Testis (tissue), 3 donors: ENCODE results near the gene CNGB1. TPM values are rescaled to one million over a fixed set of nuclear protein-coding genes. Genes with fewer than 3 reads are reported as not detected.

Experiments used
- DNase-seq: peaks from one replicate; pipeline ENCODE4 v3.0.0-alpha.2; 2019
- H3K27ac ChIP-seq, 2 donors: fragments of 200-600 bp; sonication (generic); one replicate each; pipeline ENCODE4 v1.5.1; 2019
- H3K27me3 ChIP-seq: fragments of 200-600 bp; sonication (generic); one replicate; pipeline ENCODE4 v1.5.1; 2019
- H3K36me3 ChIP-seq: fragments of 200-600 bp; sonication (generic); one replicate; pipeline ENCODE4 v1.5.1; 2017; ENCODE audit warnings: low read depth; ENCODE audit errors: missing control alignments
- H3K4me1 ChIP-seq: fragments of 200-600 bp; sonication (generic); one replicate; pipeline ENCODE4 v1.5.1; 2019
- H3K4me3 ChIP-seq, 2 donors: fragments of 200-600 bp; sonication (generic); one replicate each; pipeline ENCODE4 v1.5.1; 2017 to 2019
- H3K9me3 ChIP-seq: fragments of 200-600 bp; sonication (generic); one replicate; pipeline ENCODE4 v1.5.1; 2017
- POLR2A ChIP-seq: fragments of 450-650 bp; IDR thresholded peaks from one replicate; pipeline ENCODE4 v1.6.1; 2017; ENCODE audit warnings: antibody characterized with exemption, mild to moderate bottlenecking, moderate library complexity
- WGBS, 2 donors: methylation state at CpG; one replicate each; pipeline ENCODE4 v1.1.5; 2018; 5-methylcytosine and 5-hydroxymethylcytosine counted together
- intact Hi-C: fragments of 100-400 bp; cut with DNase I; formaldehyde crosslinking; loops from one replicate; pipeline ENCODE4 v1.15.1; 2023; ENCODE audit warnings: low total_unique reads
- polyA plus RNA-seq: library from polyadenylated mRNA; stranded (reverse); fragments of 350-450 nt; fragmentation: Illumina TruSeq; extraction: RNeasy Lipid Tissue Mini Kit (QIAGEN cat#74804); gene quantifications from one replicate; pipeline ENCODE4 v1.2.3, GENCODE V29; 2014; ENCODE audit warnings: low read depth, low replicate concordance; ENCODE audit not compliant: insufficient read depth
- total RNA-seq, 2 donors: library from RNA; depleted of rRNA; stranded (reverse); fragments of >200 nt; gene quantifications; one replicate each; pipeline ENCODE4 v1.2.3, GENCODE V29; 2016
- TF ChIP-seq, protein P1 (sequence below), 3 experiments: fragments of 450-650 bp in 2 of 3; fragments of 200-600 bp in 1 of 3; sonication (generic) in 1 of 3; IDR thresholded peaks; one replicate each; pipeline ENCODE4 v1.5.1; 2016 to 2019; ENCODE audit warnings: antibody characterized with exemption in 3 of 3, mild to moderate bottlenecking in 2 of 3, moderate library complexity in 1 of 3

CNGB1 gene
- total and polyA plus RNA-seq, 3 donors from 2014 or later, result 0.76 to 1.2 (median 0.87) TPM

DNA sequence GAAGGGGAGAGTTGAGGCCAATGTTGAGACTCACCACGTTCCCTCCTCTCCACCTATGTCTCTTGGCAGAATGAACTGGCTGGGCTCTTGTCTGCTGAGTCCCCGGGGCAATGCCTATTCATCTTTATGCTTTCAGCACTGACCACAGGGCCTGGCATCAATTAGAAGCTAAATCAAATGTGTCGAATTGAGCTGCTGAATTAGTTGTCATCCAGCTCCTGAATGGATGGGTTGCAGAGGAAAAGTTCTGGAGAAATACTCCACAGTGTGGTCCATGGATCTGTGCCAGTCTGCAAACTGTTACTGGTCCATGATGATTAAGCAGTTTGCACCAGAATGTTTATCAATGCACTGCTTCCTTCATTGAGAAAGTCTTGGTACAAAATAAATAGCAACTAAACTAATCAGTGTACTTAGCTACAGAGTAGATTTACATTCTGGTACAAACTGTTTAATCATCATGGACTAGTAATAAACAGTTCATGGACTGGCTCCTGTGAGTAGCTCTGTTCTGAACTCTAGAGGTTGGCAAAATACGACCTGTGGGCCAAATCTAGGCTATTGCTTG, 4.6 kb downstream of the CNGB1 start:
- Histone ChIP-seq H3K4me1 (no peaks in the 10 kb centered on the region), H3K27ac (no peak overlapping the region), H3K36me3 (no peaks in the 10 kb centered on the region), H3K27me3 (no peaks in the 10 kb centered on the region), H3K4me3 (no peak overlapping the region), H3K9me3 (no peaks in the 10 kb centered on the region)
- DNase-seq, result no peak
- no peak for TF ChIP-seq POLR2A
- TF ChIP-seq, protein P1, sequence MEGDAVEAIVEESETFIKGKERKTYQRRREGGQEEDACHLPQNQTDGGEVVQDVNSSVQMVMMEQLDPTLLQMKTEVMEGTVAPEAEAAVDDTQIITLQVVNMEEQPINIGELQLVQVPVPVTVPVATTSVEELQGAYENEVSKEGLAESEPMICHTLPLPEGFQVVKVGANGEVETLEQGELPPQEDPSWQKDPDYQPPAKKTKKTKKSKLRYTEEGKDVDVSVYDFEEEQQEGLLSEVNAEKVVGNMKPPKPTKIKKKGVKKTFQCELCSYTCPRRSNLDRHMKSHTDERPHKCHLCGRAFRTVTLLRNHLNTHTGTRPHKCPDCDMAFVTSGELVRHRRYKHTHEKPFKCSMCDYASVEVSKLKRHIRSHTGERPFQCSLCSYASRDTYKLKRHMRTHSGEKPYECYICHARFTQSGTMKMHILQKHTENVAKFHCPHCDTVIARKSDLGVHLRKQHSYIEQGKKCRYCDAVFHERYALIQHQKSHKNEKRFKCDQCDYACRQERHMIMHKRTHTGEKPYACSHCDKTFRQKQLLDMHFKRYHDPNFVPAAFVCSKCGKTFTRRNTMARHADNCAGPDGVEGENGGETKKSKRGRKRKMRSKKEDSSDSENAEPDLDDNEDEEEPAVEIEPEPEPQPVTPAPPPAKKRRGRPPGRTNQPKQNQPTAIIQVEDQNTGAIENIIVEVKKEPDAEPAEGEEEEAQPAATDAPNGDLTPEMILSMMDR (IDR thresholded peaks at IDR 0.05), result no peak
- WGBS, 2 donors, result 41 to 66% methylated on average over 4 of the region's 4 CpGs
- intact Hi-C loops, result no loop called here

DNA sequence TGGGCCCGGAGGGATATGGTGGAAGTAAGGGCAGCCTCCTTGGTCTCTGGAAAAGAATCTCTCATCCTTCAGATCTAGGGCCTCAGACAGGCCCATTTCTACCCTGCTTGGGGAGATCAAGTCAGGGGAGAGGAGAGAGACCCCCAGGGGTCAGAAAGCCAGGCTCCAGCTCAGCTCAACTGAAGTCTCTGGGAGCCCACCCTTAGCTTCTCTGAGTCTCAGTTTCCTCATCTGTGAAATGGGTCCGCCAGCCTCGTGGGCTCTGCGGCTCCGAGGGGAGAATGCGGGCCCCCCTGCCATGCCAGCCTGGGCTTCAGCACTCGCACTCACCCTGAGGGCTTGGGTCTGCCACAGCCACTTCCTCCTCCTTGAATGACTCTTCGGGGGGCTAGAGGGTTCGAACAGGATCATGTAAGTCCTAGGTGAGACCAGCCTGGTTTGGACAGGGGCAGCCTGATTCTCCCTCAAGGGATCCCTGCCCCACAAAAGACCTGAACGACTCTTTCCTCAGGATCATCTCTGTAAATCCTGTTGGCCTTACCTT, 6.7 kb downstream of the CNGB1 start:
- no peaks in the 10 kb centered on the region for H3K4me1 ChIP-seq
- no peak overlapping the region for H3K27ac ChIP-seq
- TF ChIP-seq POLR2A, result no peak
- TF ChIP-seq, protein P1 (IDR thresholded peaks at IDR 0.05), result no peak
- no peaks in the 10 kb centered on the region for H3K36me3 ChIP-seq
- no peaks in the 10 kb centered on the region for H3K9me3 ChIP-seq
- no peak overlapping the region for H3K4me3 ChIP-seq
- no peaks in the 10 kb centered on the region for H3K27me3 ChIP-seq
- 86 to 95% methylated on average over 6 to 10 of the region's 10 CpGs for WGBS, 2 donors
- intact Hi-C loops, result no loop called here
- DNase-seq, result no peak

DNA sequence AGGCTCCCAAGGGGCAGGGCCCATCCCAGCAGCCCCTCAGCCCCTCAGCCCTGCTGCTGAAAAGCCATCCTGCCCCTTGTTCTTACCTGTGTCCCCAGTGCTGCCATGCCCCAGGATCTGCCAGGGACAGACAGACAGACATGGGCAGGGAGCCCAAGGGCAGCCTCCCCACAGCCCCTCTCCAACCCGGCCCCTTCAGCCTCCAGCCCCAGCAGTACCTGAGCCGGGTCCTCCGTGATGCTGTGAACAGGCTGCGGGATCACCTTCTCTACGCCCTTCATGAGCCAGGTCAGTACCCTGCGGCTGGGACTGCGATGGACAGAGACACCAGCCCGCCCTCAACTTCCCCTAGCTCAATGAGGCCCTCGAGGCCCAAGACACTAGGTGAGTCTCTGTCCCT, 8.2 kb downstream of the CNGB1 start:
- no peaks in the 10 kb centered on the region for H3K36me3 ChIP-seq

DNA sequence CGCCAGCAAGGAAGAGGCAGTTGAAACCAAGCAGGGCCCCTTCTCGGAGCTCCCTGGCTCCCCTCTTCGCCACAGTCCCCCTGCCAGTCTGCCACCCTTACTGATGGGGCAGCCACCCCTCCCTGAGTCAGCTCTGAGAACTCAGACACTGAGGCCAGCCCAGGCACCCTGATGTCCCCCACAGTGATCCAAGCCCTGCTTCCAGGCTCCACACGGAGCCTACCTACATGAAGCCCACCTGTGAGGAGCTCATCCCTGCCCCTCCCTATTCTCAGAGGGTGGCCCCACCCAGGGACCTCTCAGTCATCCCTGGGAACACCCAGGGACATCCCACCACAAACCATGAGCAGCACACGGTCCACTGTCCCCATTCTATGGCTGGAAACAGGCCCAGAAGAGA, 8.9 kb downstream of the CNGB1 start:
- Histone ChIP-seq H3K4me1 (no peaks in the 10 kb centered on the region), H3K9me3 (no peaks in the 10 kb centered on the region), H3K27me3 (no peaks in the 10 kb centered on the region), H3K27ac (no peak overlapping the region), H3K4me3 (no peak overlapping the region), H3K36me3 (no peaks in the 10 kb centered on the region)
- intact Hi-C loops, result no loop called here
- no peak for DNase-seq
- WGBS, 2 donors, result 68 to 75% methylated on average over 5 of the region's 5 CpGs
- no peak for TF ChIP-seq POLR2A
- TF ChIP-seq, protein P1 (IDR thresholded peaks at IDR 0.05), result no peak

More for the DNA sequence above, 8.2 kb downstream of the CNGB1 start:
- Histone ChIP-seq H3K4me3 (no peak overlapping the region), H3K4me1 (no peaks in the 10 kb centered on the region), H3K27ac (no peak overlapping the region), H3K27me3 (no peaks in the 10 kb centered on the region), H3K9me3 (no peaks in the 10 kb centered on the region)
- no peak for TF ChIP-seq POLR2A
- TF ChIP-seq, protein P1 (IDR thresholded peaks at IDR 0.05), result no peak
- WGBS, 2 donors, result 75 to 93% methylated on average over 7 to 9 of the region's 9 CpGs
- intact Hi-C loops, result no loop called here
- DNase-seq, result no peak

DNA sequence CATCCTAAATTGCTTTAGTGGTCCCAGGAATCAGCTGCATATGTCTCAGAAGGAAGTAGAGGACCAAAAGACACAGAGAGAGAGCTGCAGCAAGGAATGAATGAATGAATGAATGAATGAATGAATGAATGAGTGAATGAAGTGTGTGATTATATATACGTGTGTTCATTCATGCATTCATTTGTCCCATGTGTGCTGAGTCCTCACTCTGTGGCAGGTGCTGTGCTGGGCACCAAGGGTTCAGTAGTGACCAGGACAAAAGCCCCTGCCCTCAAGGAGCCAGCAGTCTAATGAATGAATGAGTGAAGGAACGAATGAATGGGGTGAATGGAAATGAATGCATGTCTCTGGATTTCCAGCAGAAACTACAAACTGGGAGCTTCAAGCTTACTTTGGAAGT, 9.4 kb downstream of the CNGB1 start:
- no peaks in the 10 kb centered on the region for H3K36me3 ChIP-seq
- no peak overlapping the region for H3K4me3 ChIP-seq
- H3K9me3 ChIP-seq, result no peaks in the 10 kb centered on the region
- no peaks in the 10 kb centered on the region for H3K27me3 ChIP-seq
- no peak for TF ChIP-seq POLR2A
- TF ChIP-seq, protein P1 (IDR thresholded peaks at IDR 0.05), result no peak
- intact Hi-C loops, result no loop called here
- no peaks in the 10 kb centered on the region for H3K4me1 ChIP-seq
- whole genome bisulfite sequencing, 2 donors, result 66 to 79% methylated on average over 2 of the region's 2 CpGs
- no peak for DNase-seq
- no peak overlapping the region for H3K27ac ChIP-seq
